Osteoblast (primary cell): ENCODE data around the gene ARHGEF1. TPM values are rescaled to one million over a fixed set of nuclear protein-coding genes. Genes with fewer than 3 reads are reported as not detected.
"Not testable (repeated sequence)": the region's sequence is repeated elsewhere in the genome, so short reads cannot be mapped to it uniquely, and the experiment has no call there.

ENCODE experiments used
- DNase-seq: peaks from one replicate; pipeline ENCODE4 v3.0.0; 2011; ENCODE audit warnings: low spot score, mixed read lengths; ENCODE audit not compliant: insufficient read length; ENCODE audit errors: missing footprints
- H2AFZ ChIP-seq: 2 replicates; pipeline ENCODE4 v1.6.0; 2011; ENCODE audit warnings: mild to moderate bottlenecking, low read length
- H3K27ac ChIP-seq: 2 replicates; pipeline ENCODE4 v1.5.1; 2011; ENCODE audit warnings: mild to moderate bottlenecking, low read depth, low read length, moderate library complexity
- H3K27me3 ChIP-seq: 2 replicates; pipeline ENCODE4 v1.6.0; 2012; ENCODE audit warnings: mild to moderate bottlenecking, control low read depth, inconsistent platforms, low read length, moderate library complexity; ENCODE audit not compliant: insufficient read depth
- H3K36me3 ChIP-seq: 2 replicates; pipeline ENCODE4 v1.5.1; 2011; ENCODE audit warnings: mild to moderate bottlenecking, low read length, control low read depth, moderate library complexity; ENCODE audit not compliant: insufficient read depth
- H3K4me1 ChIP-seq: 2 replicates; pipeline ENCODE4 v1.5.1; 2011; ENCODE audit warnings: mild to moderate bottlenecking, low read length, control low read depth, moderate library complexity; ENCODE audit not compliant: insufficient read depth
- H3K4me2 ChIP-seq: 2 replicates; pipeline ENCODE4 v1.6.0; 2011; ENCODE audit warnings: mild to moderate bottlenecking, low read length; ENCODE audit not compliant: insufficient read depth
- H3K4me3 ChIP-seq: fragments of 200-600 bp; sonication (generic); 3 replicates; pipeline ENCODE4 v1.5.1; 2012; ENCODE audit warnings: mild to moderate bottlenecking, low read length, inconsistent platforms; ENCODE audit not compliant: insufficient read depth
- H3K79me2 ChIP-seq: 2 replicates; pipeline ENCODE4 v1.6.0; 2012; ENCODE audit warnings: mild to moderate bottlenecking, low read length, control low read depth, inconsistent platforms; ENCODE audit not compliant: insufficient read depth
- H3K9me3 ChIP-seq: 2 replicates; pipeline ENCODE4 v1.5.1; 2011; ENCODE audit warnings: low read depth, low read length, control low read depth
- H4K20me1 ChIP-seq: 2 replicates; pipeline ENCODE4 v1.6.0; 2012; ENCODE audit warnings: mild to moderate bottlenecking, low read length, control low read depth; ENCODE audit not compliant: insufficient read depth
- total RNA-seq: library from RNA; depleted of rRNA; stranded (reverse); fragments of >200 nt; gene quantifications from 2 replicates; pipeline ENCODE4 v1.2.3, GENCODE V29; 2012
- TF ChIP-seq, protein P1 (sequence below): IDR thresholded peaks from 2 replicates; pipeline ENCODE4 v1.5.1; 2011; ENCODE audit warnings: mild to moderate bottlenecking, low read depth, low read length, moderate library complexity; ENCODE audit errors: extremely low read depth

The ARHGEF1 gene
- total RNA-seq, 1 donor, result 31.8 TPM

GRCh38 chr19:41936416-41936850 is 53.4 kb downstream of the ARHGEF1 start:
- Histone ChIP-seq H2AFZ (no peak overlapping the region), H3K27me3 (peaks cover 25% of the 10 kb centered on the region), H3K27ac (peak overlapping the region; percentile 3), H3K9me3 (no peaks in the 10 kb centered on the region), H3K36me3 (no peaks in the 10 kb centered on the region), H3K4me1 (peaks cover 22% of the 10 kb centered on the region), H4K20me1 (peaks cover 4% of the 10 kb centered on the region), H3K4me3 (peak overlapping the region; percentile 16), H3K4me2 (peak overlapping the region; percentile 58), H3K79me2 (no peaks in the 10 kb centered on the region)
- TF ChIP-seq, protein P1, sequence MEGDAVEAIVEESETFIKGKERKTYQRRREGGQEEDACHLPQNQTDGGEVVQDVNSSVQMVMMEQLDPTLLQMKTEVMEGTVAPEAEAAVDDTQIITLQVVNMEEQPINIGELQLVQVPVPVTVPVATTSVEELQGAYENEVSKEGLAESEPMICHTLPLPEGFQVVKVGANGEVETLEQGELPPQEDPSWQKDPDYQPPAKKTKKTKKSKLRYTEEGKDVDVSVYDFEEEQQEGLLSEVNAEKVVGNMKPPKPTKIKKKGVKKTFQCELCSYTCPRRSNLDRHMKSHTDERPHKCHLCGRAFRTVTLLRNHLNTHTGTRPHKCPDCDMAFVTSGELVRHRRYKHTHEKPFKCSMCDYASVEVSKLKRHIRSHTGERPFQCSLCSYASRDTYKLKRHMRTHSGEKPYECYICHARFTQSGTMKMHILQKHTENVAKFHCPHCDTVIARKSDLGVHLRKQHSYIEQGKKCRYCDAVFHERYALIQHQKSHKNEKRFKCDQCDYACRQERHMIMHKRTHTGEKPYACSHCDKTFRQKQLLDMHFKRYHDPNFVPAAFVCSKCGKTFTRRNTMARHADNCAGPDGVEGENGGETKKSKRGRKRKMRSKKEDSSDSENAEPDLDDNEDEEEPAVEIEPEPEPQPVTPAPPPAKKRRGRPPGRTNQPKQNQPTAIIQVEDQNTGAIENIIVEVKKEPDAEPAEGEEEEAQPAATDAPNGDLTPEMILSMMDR, result no peak
- DNase-seq, result peak; percentile 97

- no peak for DNase-seq
- no peaks in the 10 kb centered on the region for H3K79me2 ChIP-seq
- H4K20me1 ChIP-seq, result peaks cover 4% of the 10 kb centered on the region
- H3K27me3 ChIP-seq, result peaks cover 21% of the 10 kb centered on the region
- TF ChIP-seq, protein P1, result no peak
- H3K9me3 ChIP-seq, result no peaks in the 10 kb centered on the region
- H3K4me2 ChIP-seq, result peak overlapping the region; percentile 58
- H3K27ac ChIP-seq, result peak overlapping the region; percentile 3
- H2AFZ ChIP-seq, result no peak overlapping the region
- no peaks in the 10 kb centered on the region for H3K36me3 ChIP-seq
- peak overlapping the region; percentile 16 for H3K4me3 ChIP-seq
- peaks cover 22% of the 10 kb centered on the region for H3K4me1 ChIP-seq
These were observed 54.0 kb downstream of the ARHGEF1 start for GRCh38 chr19:41936961-41937360.

GRCh38 chr19:41937525-41938468 is 54.8 kb downstream of the ARHGEF1 start:
- Histone ChIP-seq H3K4me2 (no peak overlapping the region), H3K27ac (no peak overlapping the region), H3K27me3 (peaks cover 14% of the 10 kb centered on the region), H2AFZ (no peak overlapping the region), H3K36me3 (no peaks in the 10 kb centered on the region), H3K4me3 (no peak overlapping the region), H4K20me1 (peaks cover 4% of the 10 kb centered on the region), H3K4me1 (peaks cover 17% of the 10 kb centered on the region), H3K79me2 (no peaks in the 10 kb centered on the region), H3K9me3 (no peaks in the 10 kb centered on the region)
- TF ChIP-seq, protein P1, result peak; percentile 14
- DNase-seq, result peak; percentile 88

GRCh38 chr19:41939209-41939608 is 56.2 kb downstream of the ARHGEF1 start:
- H3K36me3 ChIP-seq, H3K27me3 ChIP-seq, H3K4me2 ChIP-seq, H3K79me2 ChIP-seq, H3K27ac ChIP-seq, H3K9me3 ChIP-seq, H3K4me3 ChIP-seq, DNase-seq, H2AFZ ChIP-seq, H4K20me1 ChIP-seq: not testable (repeated sequence)
- H3K4me1 ChIP-seq, result peaks cover 17% of the 10 kb centered on the region
